Activated CD4-positive, CD25-positive, alpha-beta regulatory T cell (primary cell): Measurements from ENCODE around the gene PPHLN1.
"Not testable (repeated sequence)": the region's sequence is repeated elsewhere in the genome, so short reads cannot be mapped to it uniquely, and the experiment has no call there.

Experiments
- DNase-seq, 4 experiments: peaks; one replicate each; lab custom pipeline; 2025; lab: John Stamatoyannopoulos, UW

PPHLN1 gene

GRCh38 chr12:42372154-42372791, 46.3 kb downstream of the PPHLN1 start:
- no peak for DNase-seq

- DNase-seq = no peak
Measured at GRCh38 chr12:42373669-42374068, 47.7 kb downstream of the PPHLN1 start.

DNA sequence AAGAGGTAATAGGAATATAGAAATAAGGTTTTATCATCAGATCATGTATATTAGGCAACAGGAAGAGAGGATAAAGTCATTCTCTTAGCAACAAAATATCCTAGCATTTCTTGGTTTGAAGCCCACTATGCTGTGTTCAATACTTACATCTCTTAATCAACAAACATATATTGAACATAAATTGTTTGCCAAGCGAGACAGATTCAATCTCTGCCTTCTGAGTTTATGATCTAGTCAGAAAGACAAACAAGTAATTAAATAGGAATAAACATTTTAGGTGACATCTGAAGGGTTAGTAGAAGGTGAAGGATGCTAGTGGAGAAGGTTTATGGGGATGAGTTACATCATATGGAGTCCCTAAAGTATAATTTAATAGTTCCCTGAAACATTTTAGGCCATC, 54.8 kb downstream of the PPHLN1 start:
- DNase-seq = no peak

DNA sequence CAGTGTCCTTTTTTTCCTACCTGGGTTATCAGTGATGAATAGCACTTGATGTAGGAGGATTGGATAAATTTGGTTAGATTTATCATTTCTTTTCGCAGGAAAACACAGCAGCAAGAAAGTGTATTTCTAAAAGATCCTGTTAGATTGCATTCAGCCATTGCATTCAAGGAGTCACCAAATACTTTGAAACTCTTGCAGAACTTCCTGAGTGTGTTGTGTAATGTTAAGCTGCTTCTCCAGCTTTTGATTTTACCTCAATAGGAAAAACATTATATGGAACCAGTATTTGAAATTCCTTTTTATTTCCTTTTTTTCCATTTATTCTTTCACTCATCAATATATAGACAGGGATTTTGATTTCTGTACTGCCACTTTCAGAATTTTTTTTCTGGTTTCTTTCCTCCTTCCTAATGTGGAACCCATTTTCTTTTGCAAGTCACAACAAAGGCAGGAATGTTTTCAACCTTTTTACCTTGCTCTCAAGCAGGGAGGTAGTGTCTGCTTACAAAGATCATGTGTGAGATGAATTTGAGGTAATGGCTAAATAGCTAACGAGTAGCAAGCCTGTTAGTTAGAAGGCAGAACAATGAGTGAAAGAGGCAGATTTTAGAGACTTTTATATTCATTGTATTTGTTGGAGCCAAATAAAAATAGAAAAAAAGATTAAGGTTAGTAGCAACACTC, 56.2 kb downstream of the PPHLN1 start:
- DNase-seq = no peak

DNA sequence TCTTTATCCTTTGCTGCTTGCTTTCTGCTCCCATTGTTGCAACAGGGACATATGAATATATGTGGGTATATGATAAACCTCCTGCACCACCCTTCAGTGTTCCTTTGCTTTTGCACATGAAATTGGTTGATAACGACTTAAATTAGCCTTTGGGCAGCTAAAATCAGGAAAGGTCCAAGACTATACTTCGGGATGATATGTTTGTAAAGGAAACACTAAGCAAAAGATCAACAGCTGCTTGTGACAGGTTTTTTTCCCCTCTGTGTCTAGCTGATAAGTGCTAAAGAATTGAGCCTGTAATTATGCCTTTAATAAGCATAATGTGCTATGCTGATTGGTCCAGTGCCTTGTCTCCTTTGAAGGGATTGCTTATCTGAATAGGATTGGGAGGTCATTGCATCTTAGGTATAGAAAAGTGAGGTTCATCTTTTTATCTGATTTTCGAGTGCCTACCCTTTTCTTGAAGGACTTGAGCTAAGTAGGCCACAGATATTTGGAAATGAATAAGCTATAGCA, 59.4 kb downstream of the PPHLN1 start:
- no peak for DNase-seq

DNA sequence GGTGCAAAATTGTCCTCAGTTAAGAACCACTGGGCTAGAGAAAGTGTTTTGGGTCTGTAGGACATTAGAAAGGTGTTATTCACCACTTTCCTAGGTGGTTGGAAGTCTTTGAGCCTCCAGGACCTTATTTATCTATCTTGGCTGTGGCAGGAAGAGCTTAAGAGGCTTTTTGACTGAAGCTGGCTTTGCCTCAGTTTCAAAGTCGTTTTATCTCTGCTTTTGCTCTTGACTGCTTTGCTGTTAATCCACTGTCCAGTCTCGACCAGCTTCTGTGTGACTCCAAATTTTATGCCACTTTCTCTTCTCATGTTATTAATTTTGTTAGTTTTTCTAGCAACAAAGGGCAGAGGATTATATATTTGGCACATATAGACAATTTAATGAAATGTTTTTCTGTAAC, 60.3 kb downstream of the PPHLN1 start:
- DNase-seq = no peak

DNA sequence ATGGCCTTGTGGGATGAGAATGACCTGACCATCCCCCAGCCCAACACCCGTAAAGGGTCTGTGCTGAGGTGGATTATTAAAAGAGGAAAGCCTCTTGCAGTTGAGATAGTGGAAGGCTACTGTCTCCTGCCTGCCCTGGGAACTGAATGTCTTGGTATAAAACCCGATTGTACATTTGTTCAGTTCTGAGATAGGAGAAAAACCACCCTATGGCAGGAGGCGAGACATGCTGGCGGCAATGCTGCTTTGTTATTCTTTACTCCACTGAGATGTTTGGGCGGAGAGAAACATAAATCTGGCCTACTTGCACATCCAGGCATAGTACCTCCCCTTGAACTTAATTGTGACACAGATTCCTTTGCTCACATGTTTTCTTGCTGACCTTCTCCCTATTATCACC, 62.1 kb downstream of the PPHLN1 start:
- DNase-seq = not testable (repeated sequence)

DNA sequence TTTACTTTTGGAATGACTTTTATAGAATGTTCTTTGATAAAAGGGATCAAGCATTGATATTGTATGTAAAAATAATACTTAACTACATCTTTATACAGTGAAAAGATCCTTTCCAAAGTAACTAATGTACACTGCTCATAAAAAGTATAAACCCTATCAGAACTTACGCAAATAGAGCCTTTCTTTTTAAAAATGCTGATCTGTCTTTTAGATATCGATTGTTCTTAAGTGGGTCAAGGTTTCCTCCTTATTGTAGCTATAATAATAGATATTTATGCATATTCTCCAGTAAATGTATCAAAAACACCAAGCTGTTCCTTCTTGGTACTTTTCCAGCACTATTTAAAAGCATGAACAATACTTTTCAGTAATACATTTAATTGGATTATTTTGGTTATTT, 68.5 kb downstream of the PPHLN1 start:
- no peak for DNase-seq

DNA sequence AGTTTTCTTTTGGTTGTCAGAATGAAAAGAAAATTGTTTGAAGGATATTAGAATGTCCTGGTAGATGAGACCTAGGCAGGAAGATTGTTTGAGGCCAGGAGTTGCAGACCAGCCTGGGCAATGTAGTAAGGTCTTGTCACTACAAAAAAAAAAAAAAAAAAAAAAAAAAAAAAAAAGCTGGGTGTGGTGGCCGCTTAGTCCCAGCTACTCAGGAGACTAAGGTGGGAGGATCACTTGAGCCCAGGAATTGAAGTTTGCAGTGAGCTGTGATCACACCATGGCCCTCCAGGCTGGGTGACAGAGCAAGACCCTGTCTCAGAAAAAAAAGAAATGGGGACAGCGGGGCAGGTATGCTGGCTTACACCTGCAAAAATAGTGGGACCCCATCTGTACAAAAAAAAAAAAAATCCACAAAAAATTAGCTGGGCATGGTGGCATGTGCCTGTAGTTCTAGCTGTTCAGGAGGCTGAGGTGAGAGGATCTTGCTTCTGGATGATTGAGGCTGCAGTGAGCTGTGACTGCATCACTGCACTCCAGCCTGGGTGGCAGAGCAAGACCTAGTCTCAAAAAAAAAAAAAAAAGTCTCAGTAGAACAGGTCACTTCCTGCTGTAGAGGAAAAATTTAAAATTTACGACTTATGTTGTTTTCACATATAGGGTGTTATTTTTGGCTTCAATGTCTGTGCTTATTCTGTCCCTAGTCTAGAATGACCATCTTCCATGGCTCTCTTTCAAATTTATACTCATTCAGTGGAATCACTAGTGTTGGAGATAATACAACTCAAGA, 70.7 kb downstream of the PPHLN1 start:
- no peak for DNase-seq

DNA sequence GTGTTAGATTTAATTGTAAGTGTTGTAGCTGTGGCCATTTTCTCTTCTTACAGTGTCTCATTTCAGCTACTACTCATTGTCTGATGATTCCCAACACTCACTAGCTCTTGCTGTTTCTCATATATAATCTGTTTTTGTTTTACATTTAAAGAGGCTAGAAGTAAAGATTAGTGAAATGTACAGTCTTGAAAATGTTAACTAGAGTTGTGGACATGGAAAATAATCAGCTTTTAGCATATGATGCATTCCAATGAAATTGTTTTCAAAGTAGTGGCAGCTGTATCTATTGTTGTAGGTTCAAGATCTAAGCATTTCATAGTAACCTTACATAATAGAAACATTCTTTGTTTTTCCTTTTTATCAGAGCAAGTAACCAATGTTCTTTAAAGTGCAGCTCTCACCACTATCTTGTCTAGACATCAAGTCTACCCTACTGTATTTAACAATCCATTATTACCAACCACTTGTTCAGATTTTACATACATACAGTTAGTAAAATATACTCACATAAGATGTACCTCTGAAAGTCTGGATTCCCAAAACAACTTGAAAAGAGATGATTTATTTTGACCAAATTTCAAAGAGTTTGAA, 76.9 kb downstream of the PPHLN1 start:
- DNase-seq = no peak

DNA sequence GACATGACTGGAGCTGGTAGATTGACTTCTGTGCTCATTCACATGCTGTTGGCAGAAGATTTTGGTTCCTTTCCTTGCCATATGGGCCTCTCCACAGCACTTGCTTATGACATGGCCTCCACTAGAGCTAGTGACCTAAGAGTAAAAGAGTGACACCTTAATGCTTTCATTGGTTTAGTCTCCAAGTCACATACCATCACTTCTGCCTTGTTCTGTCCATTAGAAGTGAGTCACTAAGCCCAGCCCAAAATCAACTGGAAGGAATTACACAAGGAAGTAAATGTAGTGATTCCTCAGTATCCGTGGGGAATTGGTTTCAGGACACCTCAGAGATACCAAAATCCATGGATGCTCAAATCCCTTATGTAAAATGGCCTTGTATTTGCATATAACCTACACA, 81.3 kb downstream of the PPHLN1 start:
- no peak for DNase-seq

DNA sequence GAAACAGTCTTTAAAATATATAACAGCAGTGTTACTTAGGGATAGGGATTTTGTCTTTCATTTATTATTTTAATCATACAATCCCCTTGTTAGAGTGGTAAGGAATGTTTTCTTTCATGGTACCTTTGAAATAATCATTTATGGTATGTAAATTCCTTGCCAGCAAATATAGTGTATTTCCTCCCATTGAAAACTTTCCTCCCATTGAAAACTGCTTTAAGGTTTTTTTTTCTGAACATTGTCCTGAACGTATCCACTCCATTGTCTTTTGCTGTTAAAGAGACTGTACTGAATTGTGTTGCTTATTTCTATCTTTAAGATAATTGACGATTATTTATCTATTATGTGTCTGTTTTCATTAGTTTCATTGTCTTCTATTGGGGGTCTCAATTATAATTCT, 83.5 kb downstream of the PPHLN1 start:
- DNase-seq = no peak

DNA sequence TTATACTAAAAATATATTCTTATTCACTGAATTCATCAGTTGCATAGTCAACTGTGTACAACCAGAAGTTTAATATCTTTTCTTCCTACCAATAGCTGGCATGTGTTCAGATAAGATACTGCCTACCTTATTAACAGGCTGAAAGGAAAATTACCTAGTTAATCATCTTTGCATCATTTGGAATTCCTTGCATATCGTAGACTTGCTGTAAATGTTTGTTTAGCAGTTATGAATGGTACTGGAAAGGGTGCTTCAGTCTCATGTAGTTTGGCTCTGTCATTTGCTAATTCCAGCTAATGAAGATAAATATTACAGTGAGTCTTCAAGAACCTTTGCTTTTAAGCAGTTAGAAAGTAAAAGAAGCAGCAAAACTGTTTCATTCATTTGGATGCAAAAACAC, 84.4 kb downstream of the PPHLN1 start:
- DNase-seq = no peak

DNA sequence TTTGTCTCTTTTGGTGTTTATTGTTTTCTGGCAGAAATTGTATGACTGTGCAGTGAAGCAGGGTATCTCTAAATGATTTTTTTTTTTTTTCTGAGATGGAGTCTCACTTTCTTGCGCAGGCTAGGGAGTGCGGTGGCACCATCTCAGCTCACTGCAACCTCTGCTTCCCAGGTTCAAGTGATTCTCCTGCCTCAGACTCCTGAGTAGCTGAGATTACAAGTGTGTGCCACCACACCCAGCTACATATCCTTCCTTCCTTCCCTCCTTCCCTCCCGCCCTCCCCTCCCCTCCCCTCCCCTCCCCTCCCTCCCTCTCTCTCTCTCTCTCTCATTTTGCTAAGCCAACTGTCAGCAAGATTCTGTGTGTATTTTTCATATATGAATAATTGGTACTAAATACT, 94.4 kb downstream of the PPHLN1 start:
- DNase-seq = no peak

DNA sequence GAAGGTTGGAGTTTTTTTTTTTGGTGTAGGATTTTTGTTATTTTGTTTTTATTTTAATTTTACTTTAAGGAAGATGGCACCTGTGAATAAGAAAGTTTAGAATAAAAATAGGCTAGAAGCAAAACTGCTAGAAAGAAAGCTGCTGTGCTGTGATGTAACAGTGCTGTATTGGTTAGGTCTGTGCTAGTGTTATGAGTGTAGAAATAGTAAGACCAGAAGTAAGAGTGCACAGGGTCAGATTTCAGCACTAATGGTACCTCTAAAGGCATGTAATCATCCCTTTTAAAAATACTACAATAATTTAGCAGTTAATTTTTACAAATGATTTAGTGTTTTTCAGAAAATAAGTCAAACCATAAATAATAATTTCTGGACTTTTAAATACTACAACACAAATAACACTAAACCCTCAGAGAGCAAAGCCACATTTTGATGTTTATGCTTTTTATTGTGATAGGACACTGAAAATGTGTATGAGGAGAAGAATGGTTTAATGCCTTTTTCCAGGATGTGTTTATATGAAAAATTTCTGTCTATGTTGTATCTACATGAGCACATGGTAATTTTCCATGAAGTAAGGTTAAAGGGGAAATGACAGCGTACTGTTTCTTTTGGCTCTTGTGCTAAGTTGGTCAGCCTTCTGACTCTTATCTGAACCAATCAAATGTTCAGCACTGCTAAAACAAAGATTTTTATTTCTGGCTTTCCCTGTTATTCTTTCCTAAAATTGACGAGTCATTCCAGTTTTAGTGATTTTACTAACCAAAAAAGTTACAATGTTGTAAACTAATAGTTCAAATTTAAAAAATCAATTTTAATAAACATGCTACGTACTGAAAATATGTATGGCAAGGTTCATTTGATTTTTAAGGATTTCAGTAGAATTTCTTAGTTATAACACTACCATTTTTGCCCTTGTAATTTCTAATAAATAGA, 96.1 kb downstream of the PPHLN1 start:
- no peak for DNase-seq

- DNase-seq = no peak
Measured at GRCh38 chr12:42422785-42423184, 96.8 kb downstream of the PPHLN1 start.

DNA sequence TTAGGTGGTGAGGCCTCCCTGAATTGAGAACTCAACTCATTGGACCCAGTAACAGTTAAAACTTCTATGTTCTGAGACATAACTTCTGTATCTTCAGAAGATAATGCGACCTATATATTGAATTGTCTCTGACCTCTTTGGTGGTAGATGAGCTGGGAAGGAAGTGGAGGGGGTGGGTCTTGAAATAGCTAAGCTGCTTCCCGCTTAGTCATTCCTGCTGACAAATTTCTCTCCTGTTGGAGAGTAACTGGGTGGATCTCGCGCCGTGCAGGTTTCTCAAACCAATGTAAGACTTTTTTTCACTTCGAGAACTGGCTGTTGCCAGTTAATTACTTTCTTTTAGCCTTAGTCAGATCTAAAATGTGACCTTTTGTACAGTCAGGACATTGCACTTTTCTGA, 100.8 kb downstream of the PPHLN1 start:
- no peak for DNase-seq

- DNase-seq = no peak
Measured at GRCh38 chr12:42428850-42429249, 102.9 kb downstream of the PPHLN1 start.

GRCh38 chr12:42432517-42433140, 106.7 kb downstream of the PPHLN1 start:
- no peak for DNase-seq

DNA sequence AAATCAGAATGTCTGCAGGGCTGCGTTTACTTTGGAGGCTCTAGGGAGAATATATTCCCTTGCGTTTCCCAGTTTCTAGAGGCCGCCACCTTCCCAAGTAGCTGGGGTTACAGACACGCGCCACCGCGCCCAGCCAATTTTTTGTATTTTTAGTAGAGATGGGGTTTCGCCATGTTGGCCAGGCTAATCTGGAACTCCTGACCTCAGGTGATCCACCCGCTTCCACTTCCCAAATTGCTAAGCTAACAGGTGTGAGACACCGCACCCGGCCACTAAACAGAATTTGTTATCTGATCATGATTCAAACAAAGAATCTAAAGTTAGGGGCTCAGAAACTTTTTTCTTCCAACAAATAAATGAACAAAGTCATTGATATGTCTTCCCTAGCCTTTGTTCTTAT, 114.6 kb downstream of the PPHLN1 start:
- DNase-seq = no peak

DNA sequence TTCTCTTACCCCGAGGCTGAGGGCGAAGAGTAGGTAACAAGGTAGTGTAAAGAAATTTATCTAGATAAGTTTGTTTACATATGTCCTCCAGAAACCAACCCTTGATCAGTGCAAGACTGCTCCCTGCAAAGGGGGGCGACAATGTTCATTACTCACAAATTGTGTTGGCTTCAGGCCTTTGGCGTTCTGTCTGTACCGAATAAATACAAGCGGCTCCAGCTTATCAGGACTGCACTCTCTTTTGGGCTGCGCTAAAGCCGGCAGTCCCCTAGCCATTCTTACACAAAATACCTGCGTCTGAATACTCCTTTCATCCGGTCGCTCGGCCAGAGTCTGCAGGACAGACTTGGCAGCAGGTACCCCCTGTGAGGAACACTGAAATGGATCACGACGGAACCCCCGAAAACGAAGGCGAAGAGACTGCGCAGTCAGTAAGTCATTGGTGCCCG, 116.4 kb downstream of the PPHLN1 start:
- no peak for DNase-seq
